NK-92 treated with Interleukin-12 subunit alpha and Interleukin-12 subunit beta, amount 100 ng/mL, for 24 hours (cell line): ENCODE data around the gene CYP4B1.
"Not testable (repeated sequence)": the region's sequence is repeated elsewhere in the genome, so short reads cannot be mapped to it uniquely, and the experiment has no call there.

Source experiments
- DNase-seq: peaks from one replicate; lab custom pipeline; 2025; lab: John Stamatoyannopoulos, UW

The CYP4B1 gene

DNA sequence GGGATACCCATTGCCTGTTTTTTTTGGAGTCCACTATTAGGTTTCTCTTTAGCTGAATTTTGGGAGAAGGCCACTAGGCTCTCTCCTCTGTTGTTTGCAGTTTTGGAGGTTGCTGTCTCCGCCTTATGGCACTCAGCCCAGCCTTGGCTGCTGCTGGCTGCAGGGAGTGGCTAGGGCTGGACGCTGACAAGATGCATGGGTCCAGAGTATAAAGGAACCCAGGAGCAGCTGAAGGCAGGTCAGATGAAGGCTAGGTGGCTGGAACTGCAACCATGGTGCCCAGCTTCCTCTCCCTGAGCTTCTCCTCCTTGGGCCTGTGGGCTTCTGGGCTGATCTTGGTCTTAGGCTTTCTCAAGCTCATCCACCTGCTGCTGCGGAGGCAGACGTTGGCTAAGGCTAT is at the start of gene CYP4B1:
Gene CYP4B1, plus strand, starts transcription at position 237 of the 400 bp plus-strand sequence. Its CDS starts 36 bp downstream, at position 273.
- no peak for DNase-seq

DNA sequence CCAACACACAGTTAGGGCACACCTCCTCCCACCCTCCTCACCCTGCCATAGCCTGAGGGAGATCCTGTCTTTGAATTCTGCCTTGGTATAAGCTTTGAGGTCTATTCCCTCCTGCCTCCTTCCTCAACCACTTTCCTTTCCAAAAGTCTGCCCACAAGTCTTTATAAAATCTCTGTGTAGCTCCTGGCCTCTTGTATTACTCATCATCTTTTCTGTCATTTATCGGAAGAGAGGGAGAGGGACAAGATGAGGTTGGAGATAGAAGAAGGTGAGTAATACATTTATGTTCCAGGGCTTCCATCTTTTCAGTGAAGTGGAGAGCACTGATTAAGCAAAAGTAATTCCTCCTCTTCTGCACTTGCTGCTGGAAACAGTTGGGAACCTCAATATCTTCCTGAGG is 49.4 kb upstream of the CYP4B1 start:
- no peak for DNase-seq

DNA sequence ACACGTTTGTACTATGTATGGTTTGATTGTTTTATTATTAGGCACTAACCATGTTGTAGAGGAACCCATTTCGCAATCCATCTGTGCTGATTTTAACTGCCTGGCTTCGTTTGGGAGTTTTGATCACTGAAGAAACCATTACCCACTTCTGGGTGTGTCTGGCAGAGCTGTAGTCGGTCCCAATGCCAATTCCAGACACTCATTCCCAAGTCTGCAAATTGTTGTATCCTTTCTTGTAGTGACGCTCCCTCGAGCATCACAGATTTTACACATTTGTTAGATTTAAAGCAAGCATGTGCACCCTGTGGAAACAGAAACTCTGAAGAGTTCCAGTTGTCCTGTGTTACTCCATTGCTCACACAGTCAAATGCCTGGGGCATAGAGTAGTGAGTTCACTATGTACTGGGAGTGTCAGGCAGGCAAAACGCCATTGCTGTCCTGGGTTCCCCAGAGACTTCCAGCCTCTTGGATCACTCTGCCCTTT is 48.9 kb upstream of the CYP4B1 start:
- no peak for DNase-seq

DNA sequence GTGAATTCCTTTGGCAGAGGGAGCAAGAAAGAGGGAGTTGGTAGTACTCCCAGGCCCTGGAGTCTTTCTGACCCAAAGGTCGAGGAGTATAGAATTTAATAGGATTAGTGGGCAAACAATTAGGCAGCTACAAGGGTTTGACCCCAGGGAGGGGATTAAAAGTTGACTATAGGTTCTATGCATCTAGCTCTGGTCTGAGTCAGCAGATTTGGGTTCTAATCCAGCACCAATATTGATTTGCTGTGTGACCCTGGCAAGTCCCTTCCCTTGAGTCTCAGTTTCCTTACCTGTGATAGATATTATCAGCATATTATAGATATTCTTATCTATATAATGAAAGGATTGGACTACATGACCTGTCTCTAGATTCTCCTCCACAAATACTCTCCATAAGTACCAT is 44.9 kb upstream of the CYP4B1 start:
- no peak for DNase-seq

DNA sequence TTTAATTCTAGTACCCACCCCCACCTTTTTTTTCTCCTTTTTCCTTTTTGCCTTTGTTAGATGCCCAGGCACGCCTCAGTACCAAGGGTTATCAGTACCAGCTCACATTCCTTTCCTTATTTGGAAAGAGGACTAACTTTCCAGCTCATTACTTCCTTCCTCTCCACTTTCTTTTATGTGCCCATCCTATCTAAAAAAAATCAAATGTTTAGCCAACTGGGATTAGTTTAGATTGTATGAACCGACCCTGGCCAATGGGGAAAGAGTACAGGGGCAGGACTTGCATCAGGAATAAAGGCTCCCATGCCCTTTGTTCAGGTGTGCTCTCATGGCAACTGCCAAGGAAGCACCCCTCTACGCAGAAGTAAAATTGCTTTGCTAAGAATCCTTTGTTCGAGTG is 44.1 kb upstream of the CYP4B1 start:
- DNase-seq = not testable (repeated sequence)

DNA sequence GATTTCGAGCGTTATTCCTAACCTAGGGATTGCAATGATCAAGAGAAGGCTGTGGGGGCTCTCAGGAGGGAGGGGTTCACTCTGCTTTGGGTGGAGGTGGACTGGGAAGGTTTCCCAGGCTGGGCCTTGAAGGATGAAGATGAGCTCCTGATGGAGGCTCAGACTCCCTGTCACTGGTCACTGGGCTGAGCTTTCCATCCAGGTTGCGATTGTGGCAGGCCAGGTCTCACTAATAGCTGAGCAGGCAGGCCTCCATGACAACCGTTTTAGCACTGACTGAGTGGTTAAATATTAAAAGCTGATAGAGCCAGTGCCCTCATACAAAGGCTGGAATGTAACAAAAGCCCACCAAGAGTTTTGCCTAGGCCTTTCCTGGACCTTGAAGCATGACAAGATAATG is 43.7 kb upstream of the CYP4B1 start:
- no peak for DNase-seq

DNA sequence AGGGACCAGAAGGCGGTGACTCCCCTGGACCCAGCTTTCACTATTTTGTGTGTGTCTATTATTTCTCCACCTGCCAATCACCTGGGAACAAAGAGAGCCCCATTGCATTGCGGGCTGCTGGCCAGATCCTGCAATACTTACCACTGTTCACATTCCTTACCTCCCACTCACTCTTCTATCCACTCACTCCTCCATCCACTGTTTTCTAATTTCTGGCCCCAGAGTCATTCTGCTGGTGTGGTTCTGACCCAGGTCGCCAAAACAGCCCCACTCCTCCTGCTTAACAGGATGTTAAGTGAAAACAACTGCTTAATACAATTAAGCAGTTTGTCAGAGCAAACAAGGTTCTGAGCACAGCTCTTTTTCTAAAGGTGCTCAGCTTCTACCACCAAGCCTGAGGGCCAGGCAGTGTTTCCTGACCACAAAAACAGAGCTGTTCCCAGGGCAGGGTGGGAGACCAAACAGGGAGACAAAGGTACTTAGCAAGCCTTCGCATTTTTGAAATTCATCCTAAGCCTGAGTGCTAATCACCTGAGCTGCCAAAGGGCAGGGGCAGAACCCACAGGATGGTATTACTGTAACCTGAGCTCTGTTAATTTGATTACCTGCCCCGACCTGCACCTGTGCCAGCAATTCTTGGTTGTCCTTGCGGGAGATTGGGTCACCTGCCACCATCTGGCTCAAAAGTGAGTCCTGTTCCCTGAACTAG is 41.4 kb upstream of the CYP4B1 start:
- no peak for DNase-seq

DNA sequence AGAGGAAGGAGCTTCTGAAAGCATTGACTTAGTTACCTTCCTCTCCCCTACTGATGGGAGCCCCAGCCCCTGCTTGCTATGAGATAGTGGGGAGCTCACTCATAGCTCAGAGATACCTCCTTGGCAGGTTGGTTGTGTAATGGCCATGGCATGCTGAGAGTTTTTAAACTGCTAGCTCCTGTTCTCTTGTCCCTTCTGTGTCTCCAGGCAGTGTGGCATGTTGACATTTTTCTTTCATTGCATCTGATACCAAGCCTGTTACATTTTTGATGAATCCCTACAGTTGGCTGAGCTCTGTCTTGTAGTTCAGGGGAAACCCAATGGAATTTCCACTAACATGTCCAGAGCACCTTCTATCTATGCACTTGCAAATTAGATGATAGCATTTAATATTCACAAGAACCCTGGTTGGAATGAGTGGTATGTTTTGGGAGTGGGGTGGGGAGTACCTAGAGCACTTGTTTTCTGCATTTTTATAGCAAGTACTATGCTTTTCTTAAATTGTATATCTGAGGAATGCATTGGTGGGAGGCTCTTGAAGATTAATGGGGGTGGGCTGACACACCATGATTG is 40.8 kb upstream of the CYP4B1 start:
- DNase-seq = no peak

DNA sequence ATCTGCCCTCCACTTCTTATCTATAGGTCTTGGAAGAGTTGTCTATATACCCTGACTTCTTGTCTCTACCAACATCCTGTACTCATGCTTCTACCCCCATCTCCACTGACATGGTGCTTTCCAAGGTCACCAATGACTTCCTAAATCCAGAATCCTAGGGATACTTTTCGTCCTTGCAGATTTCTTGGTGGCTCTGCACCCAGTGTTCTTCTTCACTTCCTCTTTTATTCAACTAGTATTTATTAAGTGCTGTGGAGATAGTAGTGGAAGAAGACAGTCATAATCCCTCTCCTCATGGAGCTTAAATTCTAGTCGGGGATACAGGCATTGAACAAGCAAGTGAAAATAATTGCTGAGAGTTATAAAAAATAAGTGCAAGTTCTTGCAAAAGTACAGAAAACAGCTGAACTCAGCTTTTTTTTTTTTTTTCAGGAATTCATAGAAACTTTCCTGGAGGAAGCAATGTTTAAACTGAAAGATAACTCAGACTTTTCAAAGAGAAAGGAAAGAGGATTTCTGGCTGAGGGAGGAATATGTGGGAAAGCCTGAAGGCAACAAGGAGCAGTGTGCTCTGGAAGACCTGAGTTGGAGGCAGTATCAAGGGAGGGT is 38.2 kb upstream of the CYP4B1 start:
- no peak for DNase-seq

DNA sequence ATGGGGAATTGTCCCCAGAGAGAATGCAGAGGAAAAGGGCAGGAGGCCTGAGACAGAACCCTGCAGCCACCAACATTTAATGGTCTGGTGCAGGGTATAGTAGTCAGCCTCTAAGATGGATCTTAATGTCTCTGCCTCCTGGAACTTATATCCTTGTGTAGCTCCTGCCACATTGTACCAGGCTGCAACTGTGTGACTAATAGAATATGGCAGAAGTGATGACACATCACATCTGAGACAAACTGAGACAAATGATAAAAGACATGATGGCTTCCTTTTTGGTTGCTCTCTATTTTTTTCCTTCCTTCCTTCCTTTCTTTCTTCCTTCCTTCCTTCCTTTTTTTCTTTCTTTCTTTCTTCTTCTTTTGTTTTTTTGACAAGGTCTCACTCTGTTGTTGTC is 37.1 kb upstream of the CYP4B1 start:
- DNase-seq = no peak

DNA sequence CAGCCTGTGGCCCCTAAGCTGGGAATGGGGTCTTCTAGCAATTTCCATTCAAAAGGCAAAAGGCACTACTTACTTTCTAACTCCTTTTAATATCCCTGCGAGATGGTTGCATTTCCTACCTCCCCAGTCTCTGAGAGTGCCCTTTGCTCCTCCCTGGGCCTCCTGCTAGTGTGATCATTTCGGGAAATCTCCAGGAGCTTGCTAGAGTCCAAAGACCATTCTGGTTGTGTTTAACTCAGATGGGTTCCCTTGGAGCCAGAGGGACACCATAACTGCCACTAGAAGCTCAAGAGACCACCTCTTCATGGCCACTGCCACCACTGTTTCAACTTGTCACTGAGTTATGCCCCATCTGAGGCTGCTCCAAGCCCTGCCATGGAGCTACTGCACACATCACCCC is 34.4 kb upstream of the CYP4B1 start:
- DNase-seq = no peak

DNA sequence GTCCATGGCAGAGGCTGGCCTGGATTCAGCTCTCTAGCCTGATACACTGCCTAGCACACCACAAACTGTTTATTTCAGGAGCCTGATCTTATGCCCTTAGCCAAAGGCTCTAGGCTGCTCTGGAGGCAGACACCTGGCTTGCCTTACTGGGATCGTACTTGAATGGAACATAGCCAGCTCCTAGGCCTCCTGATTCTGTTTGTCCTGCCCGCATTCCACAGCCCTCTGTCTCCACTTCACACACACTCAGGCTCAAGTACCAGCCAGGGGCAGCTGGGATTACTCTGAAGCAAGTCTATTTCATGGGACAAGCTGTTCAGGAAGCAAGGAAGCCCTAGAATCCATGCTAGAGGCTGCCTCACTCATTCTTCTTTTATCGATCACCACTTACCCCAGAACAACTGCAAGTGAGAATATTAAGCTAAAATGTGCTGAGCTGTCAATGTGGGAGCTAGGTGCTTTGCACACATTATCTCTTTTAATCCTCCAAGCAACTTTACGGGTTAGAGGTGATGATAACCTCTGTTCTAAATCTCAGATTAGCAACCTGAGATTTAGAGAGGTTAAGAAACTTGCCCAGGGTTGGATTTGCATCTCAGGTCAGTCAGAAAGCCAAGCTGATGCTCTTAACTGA is 31.1 kb upstream of the CYP4B1 start:
- DNase-seq = no peak

DNA sequence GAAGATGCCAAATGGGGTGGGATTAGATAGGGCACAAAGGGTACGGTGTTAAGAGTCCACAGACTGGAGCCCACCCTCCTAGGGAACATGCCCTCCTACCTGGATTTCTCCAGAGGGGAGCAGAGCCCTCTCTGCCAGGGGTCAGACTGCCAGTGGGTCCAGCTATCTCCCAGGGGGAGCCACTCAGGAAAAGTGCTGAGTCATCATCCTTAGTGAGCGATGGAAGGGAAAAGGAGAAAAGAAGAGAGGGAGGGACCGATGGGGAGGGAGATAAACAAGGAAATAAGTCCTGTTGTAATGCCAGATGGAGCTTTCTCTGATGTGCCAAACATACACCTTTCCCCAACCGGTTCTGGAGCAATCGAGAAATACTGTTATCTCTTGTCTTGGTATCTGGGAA is 30.4 kb upstream of the CYP4B1 start:
- DNase-seq = no peak

DNA sequence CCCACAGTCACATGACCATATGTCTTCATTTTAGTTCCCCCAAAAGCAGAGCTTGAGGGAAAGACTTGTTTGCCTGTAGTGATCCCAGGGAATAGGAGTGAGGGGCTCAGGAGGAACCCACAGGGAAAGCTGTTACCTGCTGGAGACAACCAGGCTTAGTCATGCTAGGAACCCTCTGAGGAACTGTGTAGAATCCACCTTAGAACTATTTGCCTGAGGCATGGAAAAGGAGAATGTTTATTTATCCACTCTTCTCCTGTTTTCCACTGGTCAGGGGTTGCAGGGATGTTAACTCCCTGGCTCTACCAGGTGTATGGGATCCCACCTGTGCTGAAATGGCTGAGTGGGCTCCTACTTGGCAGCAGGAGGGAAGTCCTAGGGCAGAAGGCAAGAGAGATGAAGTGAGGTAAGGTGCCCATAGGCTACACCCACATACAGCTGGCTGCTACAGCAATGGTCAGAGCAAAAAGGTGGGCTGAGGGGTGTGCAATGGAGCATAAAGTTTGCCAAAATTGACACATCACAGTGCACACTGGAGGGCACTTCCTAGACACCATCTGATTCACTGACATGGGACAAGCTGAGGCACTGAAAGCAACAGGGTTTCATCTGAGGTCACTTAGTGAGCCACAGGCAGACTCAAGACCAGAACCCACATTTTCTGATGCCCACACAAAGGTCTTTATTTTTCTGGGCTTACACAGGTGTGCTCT is 29.7 kb upstream of the CYP4B1 start:
- no peak for DNase-seq

DNA sequence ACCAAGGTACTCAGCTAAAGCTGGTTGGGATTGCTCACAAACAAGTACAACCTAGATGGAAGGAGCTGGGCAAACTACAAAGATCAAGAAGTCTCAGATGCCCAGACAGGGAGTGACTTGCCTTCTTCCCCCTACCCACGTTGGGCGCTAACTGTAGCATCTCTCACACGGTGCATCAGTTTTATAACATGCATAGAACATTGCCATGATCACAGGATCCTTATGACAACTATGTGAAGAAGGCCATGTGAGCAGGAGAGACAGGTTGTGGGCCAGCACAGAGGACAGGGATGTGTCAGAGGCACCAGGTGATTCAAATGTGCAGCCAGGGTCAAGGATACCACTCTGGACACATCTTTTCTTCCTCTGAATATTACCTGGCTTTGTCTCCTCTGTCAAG is 28.3 kb upstream of the CYP4B1 start:
- DNase-seq = no peak

DNA sequence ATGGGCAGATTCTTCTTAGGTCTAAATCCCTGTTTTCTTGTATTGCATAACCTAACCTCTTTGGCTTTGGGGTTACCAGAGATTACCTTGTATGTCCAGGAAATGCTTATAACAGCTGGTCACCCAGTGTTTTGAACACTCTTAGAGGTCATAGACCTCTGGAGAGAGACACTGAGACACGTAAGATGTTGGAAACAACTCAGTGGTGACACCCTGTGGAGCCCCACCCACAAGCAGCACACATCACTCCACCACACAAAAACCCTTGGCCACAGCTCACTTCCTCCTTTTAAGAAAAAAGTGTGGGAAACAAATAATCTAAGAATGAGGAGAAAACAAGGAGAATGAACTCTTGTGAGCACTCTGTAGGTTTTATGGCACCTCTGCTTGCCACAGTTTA is 26.3 kb upstream of the CYP4B1 start:
- no peak for DNase-seq

DNA sequence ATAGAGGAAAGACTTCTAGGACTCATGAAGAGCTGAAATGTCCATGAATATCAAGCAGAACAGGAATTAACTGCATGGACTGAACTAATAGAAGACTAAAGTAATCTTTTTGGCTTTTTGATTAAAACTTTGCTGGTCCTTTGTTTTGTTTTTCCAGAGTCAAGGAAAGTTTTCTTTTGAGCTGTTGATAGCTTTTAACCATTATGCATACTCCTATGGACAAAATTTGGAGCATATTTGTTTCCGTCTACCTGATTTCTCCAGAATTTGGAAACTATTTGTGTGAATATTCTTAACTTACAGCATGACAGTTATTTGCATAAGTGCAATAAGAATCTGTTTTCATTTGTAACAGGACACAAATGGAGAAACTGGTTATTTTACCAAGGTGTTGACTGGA is 24.5 kb upstream of the CYP4B1 start:
- no peak for DNase-seq

DNA sequence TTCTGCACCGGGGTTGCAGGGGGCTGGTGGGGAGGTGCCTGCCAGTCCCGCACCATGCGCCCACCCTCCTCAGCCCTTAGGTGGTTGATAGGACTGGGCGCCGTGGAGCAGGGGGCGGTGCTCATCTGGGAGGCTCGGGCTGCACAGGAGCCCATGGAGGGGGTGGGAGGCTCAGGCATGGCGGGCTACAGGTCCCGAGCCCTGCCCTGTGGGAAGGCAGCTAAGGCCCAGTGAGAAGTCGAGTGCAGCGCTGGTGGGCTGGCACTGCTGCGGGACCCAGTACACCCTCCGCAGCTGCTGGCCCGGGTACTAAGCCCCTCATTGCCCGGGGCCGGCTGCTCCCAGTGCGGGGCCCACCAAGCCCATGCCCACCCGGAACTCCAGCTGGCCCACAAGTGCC is 20.4 kb upstream of the CYP4B1 start:
- not testable (repeated sequence) for DNase-seq

DNA sequence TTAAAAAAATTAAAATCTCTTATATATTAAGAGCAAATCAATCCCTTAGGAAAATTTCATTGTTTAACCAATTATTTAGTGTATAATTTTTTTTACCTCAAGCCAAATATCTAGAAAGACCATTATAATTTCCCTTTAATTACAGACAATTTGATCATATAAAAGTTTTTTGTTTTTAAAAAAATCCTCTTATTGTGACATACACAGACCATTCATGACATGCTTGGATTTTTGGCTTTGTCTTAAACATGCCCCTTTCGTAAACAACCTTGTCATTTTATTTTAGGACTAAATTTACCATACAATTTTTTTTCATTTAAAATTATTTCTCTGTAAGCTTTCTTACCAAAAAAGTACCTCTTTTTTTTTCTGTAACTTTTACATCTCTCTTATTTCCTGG is 14.2 kb upstream of the CYP4B1 start:
- DNase-seq = no peak

DNA sequence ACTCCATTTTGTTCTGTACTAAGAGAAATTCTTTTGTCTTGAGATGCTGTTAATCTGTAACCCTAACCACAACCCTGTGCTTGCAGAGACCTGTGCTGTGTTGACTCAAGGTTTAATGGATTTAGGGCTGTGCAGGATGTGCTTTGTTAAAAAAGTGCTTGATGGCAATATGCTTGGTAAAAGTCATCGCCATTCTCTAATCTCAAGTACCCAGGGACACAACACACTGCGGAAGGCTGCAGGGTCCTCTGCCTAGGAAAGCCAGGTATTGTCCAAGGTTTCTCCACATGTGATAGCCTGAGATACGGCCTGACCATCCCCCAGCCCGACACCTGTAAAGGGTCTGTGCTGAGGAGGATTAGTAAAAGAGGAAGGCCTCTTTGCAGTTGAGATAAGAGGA is 10.2 kb upstream of the CYP4B1 start:
- DNase-seq = not testable (repeated sequence)

DNA sequence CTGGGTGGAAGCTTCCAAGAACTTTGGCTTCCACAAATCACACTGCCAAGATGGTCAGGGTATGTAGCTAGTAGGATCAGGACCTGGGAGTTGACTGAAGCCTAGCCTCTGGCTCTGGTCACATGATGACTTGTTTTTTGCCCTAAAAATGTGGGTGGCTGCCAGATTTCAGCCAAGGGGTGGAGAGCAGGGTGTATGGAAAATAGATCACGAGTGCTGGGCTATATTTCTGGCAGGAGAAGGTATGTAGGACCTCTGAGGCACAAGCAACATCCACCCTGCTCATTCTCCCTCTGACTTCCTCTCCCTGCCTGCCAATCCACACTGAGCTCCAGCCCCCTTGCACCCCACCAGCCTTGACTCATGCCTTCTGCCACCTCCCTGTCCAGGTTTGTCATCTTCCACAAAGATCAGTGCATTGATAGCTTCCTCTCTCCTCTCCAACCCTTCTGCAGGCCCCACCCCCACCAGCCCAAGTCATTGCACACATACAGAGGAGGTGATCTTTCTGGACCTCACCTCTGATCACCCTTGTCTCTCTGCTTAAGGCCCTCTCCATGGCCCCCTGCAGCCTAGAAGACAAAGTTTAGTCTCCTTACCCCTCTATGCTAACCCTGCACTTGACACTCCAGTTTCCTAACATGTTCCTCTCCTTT is 8.3 kb upstream of the CYP4B1 start:
- DNase-seq = no peak

DNA sequence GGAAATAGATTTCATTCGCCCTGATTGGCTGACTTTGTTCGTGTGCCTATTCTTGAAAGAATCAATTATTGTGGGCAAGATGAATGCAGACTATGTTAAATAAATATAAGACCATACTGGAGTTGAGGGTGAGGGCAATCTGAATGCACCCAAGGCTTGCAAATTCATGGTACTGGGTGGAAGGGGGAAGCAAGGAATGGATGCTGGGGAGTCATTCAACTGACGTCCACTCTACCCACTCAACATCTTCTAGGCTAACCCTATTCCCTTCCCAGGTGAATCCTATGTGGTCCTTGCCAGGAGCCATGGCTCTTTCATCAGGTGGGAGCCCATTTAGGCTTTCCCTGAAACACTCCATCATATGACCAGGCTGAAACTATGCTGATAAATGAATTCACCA is 5.7 kb upstream of the CYP4B1 start:
- no peak for DNase-seq
